Smooth muscle cell (in vitro differentiated cells): Measurements from ENCODE around the gene TMEM260. TPM values are rescaled to one million over a fixed set of nuclear protein-coding genes. Genes with fewer than 3 reads are reported as not detected.
"Not testable (repeated sequence)": the region's sequence is repeated elsewhere in the genome, so short reads cannot be mapped to it uniquely, and the experiment has no call there.

Source experiments
- DNase-seq: peaks from one replicate; lab custom pipeline; 2025; ENCODE audit not compliant: unreplicated experiment; lab: John Stamatoyannopoulos, UW
- H2AFZ ChIP-seq: fragments of 200-600 bp; sonication (generic); 2 replicates; pipeline ENCODE4 v1.6.0; 2016; ENCODE audit warnings: antibody characterized with exemption, low read depth, mild to moderate bottlenecking
- H3F3A ChIP-seq: fragments of 200-600 bp; sonication (generic); 2 replicates; pipeline ENCODE4 v1.6.0; 2017; ENCODE audit warnings: antibody characterized with exemption, low read depth
- H3K27ac ChIP-seq: fragments of 200-600 bp; sonication (generic); 2 replicates; pipeline ENCODE4 v1.5.1; 2016; ENCODE audit warnings: low read depth, mild to moderate bottlenecking
- H3K27me3 ChIP-seq: fragments of 200-600 bp; sonication (generic); 2 replicates; pipeline ENCODE4 v1.6.1; 2016; ENCODE audit warnings: low read depth, mild to moderate bottlenecking
- H3K36me3 ChIP-seq: fragments of 200-600 bp; sonication (generic); 2 replicates; pipeline ENCODE4 v1.5.1; 2016; ENCODE audit warnings: low read depth
- H3K4me1 ChIP-seq: fragments of 200-600 bp; sonication (generic); 2 replicates; pipeline ENCODE4 v1.5.1; 2016; ENCODE audit warnings: low read depth
- H3K4me2 ChIP-seq: fragments of 200-600 bp; sonication (generic); 2 replicates; pipeline ENCODE4 v1.6.0; 2016; ENCODE audit warnings: mild to moderate bottlenecking
- H3K4me3 ChIP-seq: fragments of 200-600 bp; sonication (generic); 2 replicates; pipeline ENCODE4 v1.5.1; 2016; ENCODE audit warnings: mild to moderate bottlenecking
- H3K79me2 ChIP-seq: fragments of 200-600 bp; sonication (generic); 2 replicates; pipeline ENCODE4 v1.6.0; 2016; ENCODE audit warnings: low read depth, mild to moderate bottlenecking
- H3K9ac ChIP-seq: fragments of 200-600 bp; sonication (generic); 2 replicates; pipeline ENCODE4 v1.6.0; 2016; ENCODE audit warnings: low read depth
- H3K9me3 ChIP-seq: fragments of 200-600 bp; sonication (generic); replicated peaks from 2 replicates; pipeline ENCODE4 v1.5.1; 2016; ENCODE audit warnings: low read depth
- H4K20me1 ChIP-seq: fragments of 200-600 bp; sonication (generic); 2 replicates; pipeline ENCODE4 v1.6.0; 2016; ENCODE audit warnings: low read depth
- CTCF ChIP-seq: fragments of 200-600 bp; sonication (generic); IDR thresholded peaks from 2 replicates; pipeline ENCODE4 v1.5.1; 2017; ENCODE audit warnings: borderline replicate concordance, mild to moderate bottlenecking, antibody characterized with exemption; ENCODE audit not compliant: insufficient read depth, poor library complexity, severe bottlenecking
- WGBS: methylation state at CpG from one replicate; pipeline ENCODE4 v1.1.7; 2016; ENCODE audit warnings: low lambda C conversion rate; 5-methylcytosine and 5-hydroxymethylcytosine counted together
- polyA plus RNA-seq: library from polyadenylated mRNA; unstranded; fragments of >200 nt; fragmentation: Nextera tagmentation; extraction: Ambion mirVana; gene quantifications from 2 replicates; pipeline ENCODE4 v1.2.1, GENCODE V29; 2016
- total RNA-seq: library from RNA; depleted of rRNA; stranded (reverse); fragments of >200 nt; gene quantifications from 2 replicates; pipeline ENCODE4 v1.2.3, GENCODE V29; 2014

TMEM260 gene
- total and polyA plus RNA-seq, 2 experiments from 2014 or later: 10.5 to 16.0 TPM

- H3K4me1 ChIP-seq: no peaks in the 10 kb centered on the region
- H3K79me2 ChIP-seq: no peaks in the 10 kb centered on the region
- TF ChIP-seq CTCF: no peak
- no peak overlapping the region for H3K27ac ChIP-seq
- H3K27me3 ChIP-seq: no peaks in the 10 kb centered on the region
- WGBS: 88% methylated on average over 3 of the region's 3 CpGs
- H3K4me3 ChIP-seq: no peak overlapping the region
- H3K36me3 ChIP-seq: no peaks in the 10 kb centered on the region
- no peaks in the 10 kb centered on the region for H3K9me3 ChIP-seq
- no peaks in the 10 kb centered on the region for H3F3A ChIP-seq
- no peak overlapping the region for H2AFZ ChIP-seq
- H3K4me2 ChIP-seq: no peak overlapping the region
- no peaks in the 10 kb centered on the region for H4K20me1 ChIP-seq
- H3K9ac ChIP-seq: no peak overlapping the region
- DNase-seq: no peak
Measured at GRCh38 chr14:56678838-56679237, 99.2 kb downstream of the TMEM260 start.

- no peak for TF ChIP-seq CTCF
- no peaks in the 10 kb centered on the region for H3K9me3 ChIP-seq
- H4K20me1 ChIP-seq: no peaks in the 10 kb centered on the region
- no peak overlapping the region for H3K9ac ChIP-seq
- H2AFZ ChIP-seq: no peak overlapping the region
- H3K4me1 ChIP-seq: peaks cover 26% of the 10 kb centered on the region
- H3K27me3 ChIP-seq: no peaks in the 10 kb centered on the region
- no peak overlapping the region for H3K27ac ChIP-seq
- WGBS: 67% methylated on average over 4 of the region's 4 CpGs
- no peaks in the 10 kb centered on the region for H3K36me3 ChIP-seq
- H3K79me2 ChIP-seq: no peaks in the 10 kb centered on the region
- H3F3A ChIP-seq: no peaks in the 10 kb centered on the region
- DNase-seq: no peak
- no peak overlapping the region for H3K4me3 ChIP-seq
- H3K4me2 ChIP-seq: no peak overlapping the region
Measured at GRCh38 chr14:56686416-56686815, 106.8 kb downstream of the TMEM260 start.

- H3K27ac ChIP-seq: no peak overlapping the region
- peaks cover 33% of the 10 kb centered on the region for H3K4me1 ChIP-seq
- H3K9me3 ChIP-seq: no peaks in the 10 kb centered on the region
- no peak overlapping the region for H2AFZ ChIP-seq
- H3F3A ChIP-seq: no peaks in the 10 kb centered on the region
- TF ChIP-seq CTCF: no peak
- H3K4me2 ChIP-seq: no peak overlapping the region
- no peaks in the 10 kb centered on the region for H4K20me1 ChIP-seq
- 81% methylated on average over 8 of the region's 8 CpGs for WGBS
- no peaks in the 10 kb centered on the region for H3K27me3 ChIP-seq
- H3K9ac ChIP-seq: no peak overlapping the region
- no peaks in the 10 kb centered on the region for H3K36me3 ChIP-seq
- H3K79me2 ChIP-seq: no peaks in the 10 kb centered on the region
- DNase-seq: no peak
- H3K4me3 ChIP-seq: no peak overlapping the region
Measured at GRCh38 chr14:56687123-56687522, 107.5 kb downstream of the TMEM260 start.

- Histone ChIP-seq H3F3A (no peaks in the 10 kb centered on the region), H3K9ac (no peak overlapping the region), H3K27ac (no peak overlapping the region), H2AFZ (no peak overlapping the region), H3K36me3 (no peaks in the 10 kb centered on the region), H3K4me2 (no peak overlapping the region), H3K9me3 (no peaks in the 10 kb centered on the region), H4K20me1 (no peaks in the 10 kb centered on the region), H3K4me1 (peaks cover 33% of the 10 kb centered on the region), H3K79me2 (no peaks in the 10 kb centered on the region), H3K27me3 (peaks cover 13% of the 10 kb centered on the region), H3K4me3 (no peak overlapping the region)
- no peak for DNase-seq
- TF ChIP-seq CTCF: no peak
- WGBS: 88% methylated on average over 3 of the region's 3 CpGs
Measured at GRCh38 chr14:56694609-56695008, 115.0 kb downstream of the TMEM260 start.

- DNase-seq, H3K27ac ChIP-seq, H3K4me3 ChIP-seq, H3K79me2 ChIP-seq, H3F3A ChIP-seq, H3K36me3 ChIP-seq, H3K9me3 ChIP-seq, H3K9ac ChIP-seq, H3K4me2 ChIP-seq, H2AFZ ChIP-seq, H4K20me1 ChIP-seq: not testable (repeated sequence)
- Histone ChIP-seq H3K4me1 (peaks cover 30% of the 10 kb centered on the region), H3K27me3 (peaks cover 14% of the 10 kb centered on the region)
- WGBS: 88% methylated on average over 9 of the region's 9 CpGs
Measured at GRCh38 chr14:56695216-56695615, 115.6 kb downstream of the TMEM260 start.
